ENCODE results near the gene MOK.
"Not testable (repeated sequence)": the region's sequence is repeated elsewhere in the genome, so short reads cannot be mapped to it uniquely, and the experiment has no call there.

MOK gene

GRCh38 chr14:102330806-102331205 lies 25.8 kb upstream of the MOK start:
- Histone ChIP-seq H3K9ac (no peak overlapping the region), H4K20me1 (ENCODE audit: insufficient read depth) (no peaks in the 10 kb centered on the region), H3K27me3 (ENCODE audit: insufficient read depth, low read depth) (no peaks in the 10 kb centered on the region), H3K36me3 (ENCODE audit: insufficient read depth) (no peaks in the 10 kb centered on the region), H3K4me1 (ENCODE audit: low read depth, poor library complexity, severe bottlenecking) (no peaks in the 10 kb centered on the region), H3K4me3 (IDR thresholded peaks at IDR 0.05; ENCODE audit: insufficient read depth, low read depth, low read length) (no peak overlapping the region), H3K27ac (no peak overlapping the region), H3K79me2 (ENCODE audit: insufficient read depth, low read depth) (no peaks in the 10 kb centered on the region), H2AFZ (ENCODE audit: low read depth) (no peak overlapping the region), H3K4me2 (no peak overlapping the region)
- TF ChIP-seq, protein P1, sequence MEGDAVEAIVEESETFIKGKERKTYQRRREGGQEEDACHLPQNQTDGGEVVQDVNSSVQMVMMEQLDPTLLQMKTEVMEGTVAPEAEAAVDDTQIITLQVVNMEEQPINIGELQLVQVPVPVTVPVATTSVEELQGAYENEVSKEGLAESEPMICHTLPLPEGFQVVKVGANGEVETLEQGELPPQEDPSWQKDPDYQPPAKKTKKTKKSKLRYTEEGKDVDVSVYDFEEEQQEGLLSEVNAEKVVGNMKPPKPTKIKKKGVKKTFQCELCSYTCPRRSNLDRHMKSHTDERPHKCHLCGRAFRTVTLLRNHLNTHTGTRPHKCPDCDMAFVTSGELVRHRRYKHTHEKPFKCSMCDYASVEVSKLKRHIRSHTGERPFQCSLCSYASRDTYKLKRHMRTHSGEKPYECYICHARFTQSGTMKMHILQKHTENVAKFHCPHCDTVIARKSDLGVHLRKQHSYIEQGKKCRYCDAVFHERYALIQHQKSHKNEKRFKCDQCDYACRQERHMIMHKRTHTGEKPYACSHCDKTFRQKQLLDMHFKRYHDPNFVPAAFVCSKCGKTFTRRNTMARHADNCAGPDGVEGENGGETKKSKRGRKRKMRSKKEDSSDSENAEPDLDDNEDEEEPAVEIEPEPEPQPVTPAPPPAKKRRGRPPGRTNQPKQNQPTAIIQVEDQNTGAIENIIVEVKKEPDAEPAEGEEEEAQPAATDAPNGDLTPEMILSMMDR (conservative IDR thresholded peaks at IDR 0.05; ENCODE audit: low read depth, low read length), result no peak

GRCh38 chr14:102329381-102329780 lies 24.4 kb upstream of the MOK start:
- H4K20me1 ChIP-seq (ENCODE audit: insufficient read depth); H3K4me1 ChIP-seq (ENCODE audit: low read depth, poor library complexity, severe bottlenecking): not testable (repeated sequence)

DNA sequence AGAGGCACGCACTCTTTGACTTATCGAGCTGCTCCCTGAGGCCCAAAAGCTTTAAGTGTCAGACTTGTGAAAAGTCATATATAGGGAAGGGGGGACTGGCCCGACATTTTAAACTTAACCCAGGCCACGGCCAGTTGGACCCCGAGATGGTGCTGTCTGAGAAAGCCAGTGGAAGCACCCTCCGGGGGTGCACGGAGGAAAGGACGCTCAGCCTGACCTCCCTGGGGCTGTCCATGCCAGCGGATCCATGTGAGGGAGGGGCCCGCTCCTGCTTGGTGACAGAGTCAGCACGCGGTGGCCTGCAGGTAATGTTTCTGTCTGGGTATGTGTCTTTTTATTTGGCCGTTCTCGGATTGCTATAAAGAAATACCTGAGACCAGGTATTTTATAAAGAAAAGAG lies 21.6 kb upstream of the MOK start:
- Histone ChIP-seq H3K27ac (no peak overlapping the region), H3K79me2 (ENCODE audit: insufficient read depth, low read depth) (no peaks in the 10 kb centered on the region), H3K36me3 (ENCODE audit: insufficient read depth) (no peaks in the 10 kb centered on the region), H3K9ac (no peak overlapping the region), H3K4me1 (ENCODE audit: low read depth, poor library complexity, severe bottlenecking) (peaks cover 9% of the 10 kb centered on the region), H3K27me3 (ENCODE audit: insufficient read depth, low read depth) (no peaks in the 10 kb centered on the region), H3K4me3 (IDR thresholded peaks at IDR 0.05; ENCODE audit: insufficient read depth, low read depth, low read length) (no peak overlapping the region), H3K4me2 (no peak overlapping the region), H2AFZ (ENCODE audit: low read depth) (no peak overlapping the region), H4K20me1 (ENCODE audit: insufficient read depth) (no peaks in the 10 kb centered on the region)
- TF ChIP-seq, protein P1 (conservative IDR thresholded peaks at IDR 0.05; ENCODE audit: low read depth, low read length), result no peak

More at GRCh38 chr14:102329381-102329780, 24.4 kb upstream of the MOK start:
- H3K36me3 ChIP-seq (ENCODE audit: insufficient read depth); H3K4me3 ChIP-seq (IDR thresholded peaks at IDR 0.05; ENCODE audit: insufficient read depth, low read depth, low read length); H2AFZ ChIP-seq (ENCODE audit: low read depth); H3K79me2 ChIP-seq (ENCODE audit: insufficient read depth, low read depth); H3K27me3 ChIP-seq (ENCODE audit: insufficient read depth, low read depth); H3K9ac ChIP-seq; H3K4me2 ChIP-seq; H3K27ac ChIP-seq: not testable (repeated sequence)

- H3K4me3 ChIP-seq (IDR thresholded peaks at IDR 0.05; ENCODE audit: insufficient read depth, low read depth, low read length), result no peak overlapping the region
- H3K9ac ChIP-seq, result no peak overlapping the region
- no peak overlapping the region for H3K4me2 ChIP-seq
- no peak overlapping the region for H2AFZ ChIP-seq (ENCODE audit: low read depth)
- TF ChIP-seq, protein P1 (conservative IDR thresholded peaks at IDR 0.05; ENCODE audit: low read depth, low read length), result no peak
- H3K36me3 ChIP-seq (ENCODE audit: insufficient read depth), result no peaks in the 10 kb centered on the region
- no peaks in the 10 kb centered on the region for H3K79me2 ChIP-seq (ENCODE audit: insufficient read depth, low read depth)
- H3K27ac ChIP-seq, result no peak overlapping the region
- no peaks in the 10 kb centered on the region for H3K27me3 ChIP-seq (ENCODE audit: insufficient read depth, low read depth)
- H4K20me1 ChIP-seq (ENCODE audit: insufficient read depth), result no peaks in the 10 kb centered on the region
- H3K4me1 ChIP-seq (ENCODE audit: low read depth, poor library complexity, severe bottlenecking), result peaks cover 12% of the 10 kb centered on the region
Observed at GRCh38 chr14:102325791-102326345, 20.9 kb upstream of the MOK start.

- Histone ChIP-seq H3K79me2 (ENCODE audit: insufficient read depth, low read depth) (peaks cover 6% of the 10 kb centered on the region; the same call in 1 of the 2 replicates), H4K20me1 (ENCODE audit: insufficient read depth) (no peaks in the 10 kb centered on the region), H3K9ac (no peak overlapping the region), H3K4me3 (IDR thresholded peaks at IDR 0.05; ENCODE audit: insufficient read depth, low read depth, low read length) (no peak overlapping the region), H3K4me2 (no peak overlapping the region), H2AFZ (ENCODE audit: low read depth) (no peak overlapping the region), H3K36me3 (ENCODE audit: insufficient read depth) (no peaks in the 10 kb centered on the region), H3K4me1 (ENCODE audit: low read depth, poor library complexity, severe bottlenecking) (peaks cover 28% of the 10 kb centered on the region), H3K27me3 (ENCODE audit: insufficient read depth, low read depth) (no peaks in the 10 kb centered on the region), H3K27ac (no peak overlapping the region)
- TF ChIP-seq, protein P1 (conservative IDR thresholded peaks at IDR 0.05; ENCODE audit: low read depth, low read length), result peak; percentile 62
Observed at GRCh38 chr14:102323102-102323501, 18.1 kb upstream of the MOK start.

Data from KMS-11 (cell line).